Neural cell (in vitro differentiated cells): ENCODE measurements around the gene APBA2. TPM values are rescaled to one million over a fixed set of nuclear protein-coding genes. Genes with fewer than 3 reads are reported as not detected.

Experiments
- H2AFZ ChIP-seq: fragments of 200-600, 300-800 bp; sonication (generic), shearing (Covaris generic); 2 replicates; pipeline ENCODE4 v1.6.0; 2014; ENCODE audit warnings: low read depth, mild to moderate bottlenecking, antibody characterized with exemption, low read length, moderate library complexity
- H3F3A ChIP-seq: fragments of 200-600 bp; shearing (Covaris generic); 2 replicates; pipeline ENCODE4 v1.6.1; 2016; ENCODE audit warnings: mild to moderate bottlenecking, moderate library complexity, mixed read lengths, antibody characterized with exemption, low read length; ENCODE audit not compliant: insufficient read depth, poor library complexity, severe bottlenecking
- H3K27ac ChIP-seq: fragments of 200-600, 300-800 bp; sonication (generic), shearing (Covaris generic); 2 replicates; pipeline ENCODE4 v1.5.1; 2014; ENCODE audit warnings: mild to moderate bottlenecking, low read length, moderate library complexity
- H3K27me3 ChIP-seq: fragments of 300-800, 200-600 bp; sonication (generic), shearing (Covaris generic); 2 replicates; pipeline ENCODE4 v1.6.0; 2014; ENCODE audit warnings: mild to moderate bottlenecking, low read depth, low read length, moderate library complexity; ENCODE audit not compliant: insufficient read depth
- H3K36me3 ChIP-seq: fragments of 300-800, 200-600 bp; sonication (generic), shearing (Covaris generic); 2 replicates; pipeline ENCODE4 v1.5.1; 2014; ENCODE audit warnings: mild to moderate bottlenecking, antibody characterized with exemption, low read length, moderate library complexity; ENCODE audit not compliant: insufficient read depth
- H3K4me2 ChIP-seq: fragments of 300-800, 200-600 bp; sonication (generic), shearing (Covaris generic); 2 replicates; pipeline ENCODE4 v1.6.0; 2014; ENCODE audit warnings: mild to moderate bottlenecking, low read length
- H3K4me3 ChIP-seq: fragments of 300-800, 200-600 bp; sonication (generic), shearing (Covaris generic); 2 replicates; pipeline ENCODE4 v1.5.1; 2014; ENCODE audit warnings: mild to moderate bottlenecking, low read length, moderate library complexity
- H3K79me2 ChIP-seq: fragments of 200-600 bp; shearing (Covaris generic); replicated peaks from 2 replicates; pipeline ENCODE4 v1.6.0; 2014; ENCODE audit warnings: mild to moderate bottlenecking, low read length, moderate library complexity; ENCODE audit not compliant: insufficient read depth
- H3K9ac ChIP-seq: fragments of 300-800, 200-600 bp; sonication (generic), shearing (Covaris generic); 2 replicates; pipeline ENCODE4 v1.6.1; 2016; ENCODE audit warnings: mild to moderate bottlenecking, low read length, mixed read lengths
- H3K9me2 ChIP-seq: fragments of 200-600 bp; shearing (Covaris generic); 2 replicates; pipeline ENCODE4 v1.6.1; 2016; ENCODE audit warnings: mild to moderate bottlenecking, low read length, mixed read lengths; ENCODE audit not compliant: insufficient read depth
- H3K9me3 ChIP-seq: fragments of 200-600, 300-800 bp; sonication (generic), shearing (Covaris generic); 2 replicates; pipeline ENCODE4 v1.6.1; 2016; ENCODE audit warnings: mild to moderate bottlenecking, mixed run types, low read length, moderate library complexity, mixed read lengths
- H4K20me1 ChIP-seq: fragments of 200-600 bp; shearing (Covaris generic); 2 replicates; pipeline ENCODE4 v1.6.1; 2016; ENCODE audit warnings: mild to moderate bottlenecking, mixed run types; ENCODE audit not compliant: insufficient read depth
- CTCF ChIP-seq: fragments of 450-650 bp; IDR thresholded peaks from 2 replicates; pipeline ENCODE4 v1.5.1; 2014; ENCODE audit warnings: antibody characterized with exemption, mild to moderate bottlenecking, moderate library complexity; ENCODE audit not compliant: poor library complexity, severe bottlenecking
- EP300 ChIP-seq: fragments of 450-650 bp; conservative IDR thresholded peaks from 2 replicates; pipeline ENCODE4 v1.6.1; 2014; ENCODE audit warnings: antibody characterized with exemption, mild to moderate bottlenecking, moderate library complexity; ENCODE audit not compliant: poor library complexity, severe bottlenecking
- EZH2 ChIP-seq: fragments of 200-600, 300-800 bp; shearing (Covaris generic), sonication (generic); IDR thresholded peaks from 2 replicates; pipeline ENCODE4 v1.6.1; 2014; ENCODE audit warnings: antibody characterized with exemption, low read length, borderline replicate concordance, mild to moderate bottlenecking; ENCODE audit not compliant: insufficient read depth, poor library complexity, severe bottlenecking
- MXI1 ChIP-seq: fragments of 450-650 bp; conservative IDR thresholded peaks from 2 replicates; pipeline ENCODE4 v1.6.1; 2014; ENCODE audit warnings: antibody characterized with exemption, mild to moderate bottlenecking; ENCODE audit not compliant: poor library complexity, severe bottlenecking
- POLR2AphosphoS5 ChIP-seq: IDR thresholded peaks from 2 replicates; pipeline ENCODE4 v1.6.1; 2012
- RAD21 ChIP-seq: fragments of 450-650 bp; conservative IDR thresholded peaks from 2 replicates; pipeline ENCODE4 v1.6.1; 2014; ENCODE audit warnings: antibody characterized with exemption, mild to moderate bottlenecking, moderate library complexity
- REST ChIP-seq: IDR thresholded peaks from 2 replicates; pipeline ENCODE4 v1.6.1; 2012; ENCODE audit warnings: borderline replicate concordance
- SMC3 ChIP-seq: fragments of 450-650 bp; conservative IDR thresholded peaks from 2 replicates; pipeline ENCODE4 v1.6.1; 2014; ENCODE audit warnings: antibody characterized with exemption, mild to moderate bottlenecking, moderate library complexity; ENCODE audit not compliant: poor library complexity
- TAF1 ChIP-seq: IDR thresholded peaks from 2 replicates; pipeline ENCODE4 v1.6.1; 2012; ENCODE audit warnings: low read depth
- polyA plus RNA-seq: library from polyadenylated mRNA; depleted of rRNA; stranded (reverse); fragments of >200 nt; gene quantifications from 2 replicates; pipeline ENCODE4 v1.2.3, GENCODE V29; 2014

The APBA2 gene
- polyA plus RNA-seq, 1 donor from 2014 or later = 134 TPM

GRCh38 chr15:28998511-28998910 lies 112.7 kb downstream of the APBA2 start:
- no peak overlapping the region for H3K4me2 ChIP-seq
- H3K27ac ChIP-seq = no peak overlapping the region
- H3K36me3 ChIP-seq = peaks cover 9% of the 10 kb centered on the region
- H3K27me3 ChIP-seq = no peaks in the 10 kb centered on the region
- no peaks in the 10 kb centered on the region for H3K9me3 ChIP-seq
- TF ChIP-seq POLR2AphosphoS5 (no peak), REST (no peak), RAD21 (no peak), CTCF (no peak), SMC3 (no peak), TAF1 (no peak), MXI1 (no peak), EP300 (no peak)
- H3K9ac ChIP-seq = no peak overlapping the region
- no peaks in the 10 kb centered on the region for H3F3A ChIP-seq
- H2AFZ ChIP-seq = no peak overlapping the region
- H3K9me2 ChIP-seq = no peaks in the 10 kb centered on the region
- H4K20me1 ChIP-seq = no peaks in the 10 kb centered on the region
- H3K4me3 ChIP-seq = no peak overlapping the region
- H3K79me2 ChIP-seq = no peaks in the 10 kb centered on the region

- H3K79me2 ChIP-seq = no peaks in the 10 kb centered on the region
- no peaks in the 10 kb centered on the region for H3F3A ChIP-seq
- H3K4me3 ChIP-seq = no peak overlapping the region
Measured at GRCh38 chr15:29003191-29003839, 117.5 kb downstream of the APBA2 start.

GRCh38 chr15:29003840-29004233 lies 118.1 kb downstream of the APBA2 start:
- H3K79me2 ChIP-seq = no peaks in the 10 kb centered on the region
- H3K27ac ChIP-seq = no peak overlapping the region
- H4K20me1 ChIP-seq = no peaks in the 10 kb centered on the region
- no peak overlapping the region for H3K9ac ChIP-seq
- H3K27me3 ChIP-seq = no peaks in the 10 kb centered on the region
- no peaks in the 10 kb centered on the region for H3F3A ChIP-seq
- H3K4me2 ChIP-seq = no peak overlapping the region
- TF ChIP-seq CTCF (no peak), REST (no peak), EZH2 (no peak), POLR2AphosphoS5 (no peak), EP300 (no peak), MXI1 (no peak), TAF1 (no peak), RAD21 (no peak), SMC3 (no peak)
- H3K36me3 ChIP-seq = no peaks in the 10 kb centered on the region
- H3K9me3 ChIP-seq = no peaks in the 10 kb centered on the region
- H3K4me3 ChIP-seq = no peak overlapping the region
- no peak overlapping the region for H2AFZ ChIP-seq
- H3K9me2 ChIP-seq = no peaks in the 10 kb centered on the region

More at GRCh38 chr15:29003191-29003839, 117.5 kb downstream of the APBA2 start:
- Histone ChIP-seq H3K27ac (no peak overlapping the region), H2AFZ (no peak overlapping the region), H3K27me3 (no peaks in the 10 kb centered on the region), H3K4me2 (no peak overlapping the region), H3K9me2 (no peaks in the 10 kb centered on the region), H3K36me3 (no peaks in the 10 kb centered on the region), H3K9ac (no peak overlapping the region), H3K9me3 (no peaks in the 10 kb centered on the region), H4K20me1 (no peaks in the 10 kb centered on the region)
- TF ChIP-seq TAF1 = no peak
